Subcutaneous adipose tissue (tissue), 4 donors: ENCODE measurements around the gene L1CAM. TPM values are rescaled to one million over a fixed set of nuclear protein-coding genes. Genes with fewer than 3 reads are reported as not detected.

Experiments
- CTCF ChIP-seq: fragments of 450-650 bp; IDR thresholded peaks from one replicate; pipeline ENCODE4 v1.5.1; 2016; ENCODE audit warnings: low read depth, mild to moderate bottlenecking, control low read depth, antibody characterized with exemption, moderate library complexity
- total RNA-seq, 4 donors: library from RNA; depleted of rRNA; stranded (reverse); fragments of >200 nt; gene quantifications; one replicate each; pipeline ENCODE4 v1.1.0, GENCODE V29; 2016

Gene L1CAM
- total RNA-seq, 4 donors from 2014 or later = 0.68 to 1.5 (median 0.95) TPM

- TF ChIP-seq CTCF = no peak
Observed at GRCh38 chrX:153911798-153912197, 25.8 kb upstream of the L1CAM start.

DNA sequence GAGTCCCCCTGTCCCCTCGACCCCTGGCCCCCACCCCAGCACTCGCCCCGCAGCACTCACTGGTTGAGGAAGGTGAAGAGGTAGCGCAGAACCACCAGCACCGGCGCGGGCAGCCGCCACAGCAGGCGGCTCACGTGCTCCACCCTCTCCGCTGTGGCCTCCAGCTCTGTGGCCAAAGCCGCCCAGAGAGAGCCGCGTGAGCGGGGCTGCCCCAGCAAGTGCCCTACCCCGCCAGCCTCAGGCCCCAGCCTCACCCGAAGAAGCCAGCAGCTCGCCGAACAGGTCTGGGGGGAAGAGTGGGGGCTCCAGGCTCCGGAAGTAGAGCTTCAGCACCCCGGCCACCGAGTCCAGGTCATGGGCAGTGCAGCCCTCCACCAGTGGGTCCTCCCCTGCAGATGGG lies 24.5 kb upstream of the L1CAM start:
- TF ChIP-seq CTCF = no peak

- no peak for TF ChIP-seq CTCF
Observed at GRCh38 chrX:153909980-153910360, 24.0 kb upstream of the L1CAM start.

GRCh38 chrX:153909024-153909979 lies 23.3 kb upstream of the L1CAM start:
- no peak for TF ChIP-seq CTCF

DNA sequence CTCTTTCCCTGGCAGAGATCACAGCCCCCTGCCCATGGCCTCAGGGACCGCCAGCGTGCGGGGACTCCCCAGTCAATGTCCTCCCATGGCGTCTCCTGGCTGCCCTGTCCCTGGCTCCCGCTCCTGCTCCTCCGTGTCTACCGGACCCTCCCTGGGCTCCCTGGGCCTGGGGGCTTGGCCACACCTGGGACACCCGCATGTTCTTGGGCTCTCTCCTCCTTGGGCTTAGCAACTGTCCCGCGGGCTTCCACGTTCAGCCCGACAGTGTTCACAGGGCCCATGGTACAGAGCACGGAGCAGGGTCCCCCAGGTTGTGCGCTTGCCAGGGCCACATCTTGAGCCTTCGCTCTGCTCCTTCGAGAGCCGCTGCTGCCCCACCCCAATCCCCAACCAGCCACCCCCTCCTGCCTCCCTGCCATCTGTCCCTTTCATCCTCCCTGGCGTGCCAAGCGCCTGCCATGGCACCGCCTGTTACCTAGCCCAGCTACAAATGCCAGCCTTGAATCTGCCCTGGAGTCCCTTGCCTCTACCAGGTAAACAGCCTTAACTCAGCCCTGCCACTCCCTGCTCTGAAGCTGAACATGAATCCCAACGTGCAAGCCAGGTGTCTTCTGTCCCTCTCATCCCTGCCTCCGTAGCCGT lies 22.4 kb upstream of the L1CAM start:
- no peak for TF ChIP-seq CTCF

DNA sequence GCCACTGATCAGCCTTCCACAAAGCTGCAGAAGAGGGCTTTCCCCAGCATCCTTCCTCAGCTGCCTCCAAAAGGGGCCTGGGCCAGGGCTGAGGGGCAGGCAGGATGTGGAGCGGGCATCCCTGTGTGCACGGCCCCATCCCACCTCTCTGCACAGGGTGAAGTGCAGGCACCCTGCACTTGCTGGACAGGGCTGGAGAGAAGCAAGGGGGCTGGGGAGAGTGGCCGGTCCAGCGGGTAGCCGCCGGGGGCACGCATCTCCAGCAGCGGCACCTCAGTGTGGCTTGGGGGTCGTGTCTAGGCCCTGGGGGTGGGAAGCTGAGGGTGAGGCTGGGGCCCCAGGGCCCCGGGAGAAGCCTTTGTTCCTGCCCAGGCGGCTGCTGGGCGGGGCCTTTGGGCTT lies 21.5 kb upstream of the L1CAM start:
- no peak for TF ChIP-seq CTCF

DNA sequence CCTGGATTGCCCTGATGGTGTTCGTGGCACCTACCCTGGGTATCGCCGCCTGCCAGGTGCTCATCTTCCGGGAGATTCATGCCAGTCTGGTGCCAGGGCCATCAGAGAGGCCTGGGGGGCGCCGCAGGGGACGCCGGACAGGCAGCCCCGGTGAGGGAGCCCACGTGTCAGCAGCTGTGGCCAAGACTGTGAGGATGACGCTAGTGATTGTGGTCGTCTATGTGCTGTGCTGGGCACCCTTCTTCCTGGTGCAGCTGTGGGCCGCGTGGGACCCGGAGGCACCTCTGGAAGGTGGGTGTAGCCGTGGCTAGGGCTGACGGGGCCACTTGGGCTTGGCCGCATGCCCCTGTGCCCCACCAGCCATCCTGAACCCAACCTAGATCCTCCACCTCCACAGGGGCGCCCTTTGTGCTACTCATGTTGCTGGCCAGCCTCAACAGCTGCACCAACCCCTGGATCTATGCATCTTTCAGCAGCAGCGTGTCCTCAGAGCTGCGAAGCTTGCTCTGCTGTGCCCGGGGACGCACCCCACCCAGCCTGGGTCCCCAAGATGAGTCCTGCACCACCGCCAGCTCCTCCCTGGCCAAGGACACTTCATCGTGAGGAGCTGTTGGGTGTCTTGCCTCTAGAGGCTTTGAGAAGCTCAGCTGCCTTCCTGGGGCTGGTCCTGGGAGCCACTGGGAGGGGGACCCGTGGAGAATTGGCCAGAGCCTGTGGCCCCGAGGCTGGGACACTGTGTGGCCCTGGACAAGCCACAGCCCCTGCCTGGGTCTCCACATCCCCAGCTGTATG lies 20.3 kb upstream of the L1CAM start:
- TF ChIP-seq CTCF = no peak
